Stimulated activated CD4-positive, alpha-beta T cell treated with anti-CD3 and anti-CD28 coated beads, Interleukin-1b, Interleukin-23, amount 100 ng/mL, for 4 hours (primary cell): Measurements from ENCODE around the gene COL9A2.

Experiments used
- DNase-seq, 2 donors: peaks; one replicate each; pipeline ENCODE4 v3.0.0-alpha.2; 2020; ENCODE audit warnings: low read depth in 2 of 2

Gene COL9A2

GRCh38 chr1:40303051-40303771, 13.9 kb downstream of the COL9A2 start:
- no peak for DNase-seq

GRCh38 chr1:40302475-40302874, 14.6 kb downstream of the COL9A2 start:
- DNase-seq, result no peak

DNA sequence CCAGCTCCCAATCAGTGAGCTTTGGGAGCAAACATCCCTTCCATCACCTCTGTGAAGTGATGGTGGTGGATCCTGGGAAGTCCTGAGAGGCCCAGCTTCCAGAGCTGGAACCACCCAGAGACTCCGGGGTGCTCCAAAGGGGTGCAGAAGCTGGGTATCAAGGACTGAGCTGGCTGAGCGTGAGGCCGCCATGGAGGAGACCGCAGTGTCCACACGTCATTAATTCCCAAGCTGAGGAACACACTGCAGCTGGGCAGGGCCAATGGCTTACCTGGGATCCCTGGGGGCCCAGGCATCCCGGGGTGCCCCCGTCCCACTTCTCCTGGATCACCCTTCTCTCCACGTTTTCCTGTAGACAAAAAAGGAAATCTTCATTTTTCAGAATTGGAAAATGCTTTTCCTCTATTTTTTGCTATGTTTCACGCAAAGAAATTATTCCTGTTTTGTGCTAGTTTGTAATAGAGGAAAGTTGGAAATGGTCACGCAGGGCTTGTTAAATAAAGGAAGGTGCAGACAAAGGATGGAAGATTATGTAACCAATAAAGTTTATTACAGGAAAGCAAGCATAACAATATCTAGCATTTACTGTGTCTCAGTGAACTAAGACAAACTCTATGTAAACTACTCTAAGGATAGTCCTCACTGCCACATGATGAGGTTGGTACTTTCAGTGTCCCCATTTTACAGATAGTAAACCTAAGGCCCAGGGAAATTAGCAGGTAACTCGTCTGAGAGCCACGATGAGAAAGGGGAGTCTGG, 15.4 kb downstream of the COL9A2 start:
- no peak for DNase-seq

- no peak for DNase-seq
These were observed 16.0 kb downstream of the COL9A2 start for GRCh38 chr1:40301066-40301465.

GRCh38 chr1:40300651-40301050, 16.4 kb downstream of the COL9A2 start:
- DNase-seq, result no peak

GRCh38 chr1:40300249-40300567, 16.9 kb downstream of the COL9A2 start:
- no peak for DNase-seq

DNA sequence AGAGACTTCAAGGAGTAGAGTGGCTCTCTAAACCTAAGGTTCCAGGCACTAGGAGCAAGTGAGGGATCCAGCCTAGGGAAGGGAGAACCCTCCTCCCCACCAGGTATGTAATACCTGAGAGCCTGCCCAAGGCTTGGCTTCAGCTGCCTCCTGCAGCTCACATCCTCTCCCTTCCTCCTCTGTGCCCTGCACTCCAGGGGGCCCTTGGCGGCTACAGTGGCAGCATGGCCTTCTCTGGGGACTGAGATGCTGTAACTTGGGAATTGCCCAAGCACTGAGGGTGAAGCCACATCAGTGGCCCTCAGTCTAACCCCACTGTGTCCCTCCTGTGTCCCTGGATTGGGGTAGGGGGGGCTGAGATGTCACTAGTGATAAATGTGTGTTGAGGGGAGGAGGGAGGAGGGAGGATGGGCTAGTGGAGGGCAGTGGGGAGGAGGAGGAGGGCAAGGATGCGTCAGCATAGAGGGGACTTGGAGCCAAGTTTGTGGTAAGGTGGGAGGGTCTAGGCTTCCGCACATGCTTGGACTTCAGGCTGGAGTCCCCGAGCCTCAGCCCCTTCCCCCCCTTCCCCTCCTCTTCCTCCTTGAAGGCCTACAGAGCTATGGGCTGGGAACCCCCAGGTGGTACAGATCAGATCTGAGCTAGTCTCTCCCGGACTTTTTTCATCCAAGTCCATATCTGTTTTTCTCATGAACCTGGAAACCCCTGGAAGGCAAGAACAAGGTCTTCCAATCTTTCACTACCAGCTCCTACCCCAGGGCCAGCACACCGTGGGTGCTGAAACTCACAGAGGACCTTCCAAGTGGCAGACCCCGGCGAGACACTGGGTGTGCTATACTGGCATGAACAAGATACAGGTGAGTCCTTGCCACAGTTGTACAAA, 17.5 kb downstream of the COL9A2 start:
- no peak for DNase-seq

GRCh38 chr1:40291293-40291692, 25.8 kb downstream of the COL9A2 start:
- no peak for DNase-seq

DNA sequence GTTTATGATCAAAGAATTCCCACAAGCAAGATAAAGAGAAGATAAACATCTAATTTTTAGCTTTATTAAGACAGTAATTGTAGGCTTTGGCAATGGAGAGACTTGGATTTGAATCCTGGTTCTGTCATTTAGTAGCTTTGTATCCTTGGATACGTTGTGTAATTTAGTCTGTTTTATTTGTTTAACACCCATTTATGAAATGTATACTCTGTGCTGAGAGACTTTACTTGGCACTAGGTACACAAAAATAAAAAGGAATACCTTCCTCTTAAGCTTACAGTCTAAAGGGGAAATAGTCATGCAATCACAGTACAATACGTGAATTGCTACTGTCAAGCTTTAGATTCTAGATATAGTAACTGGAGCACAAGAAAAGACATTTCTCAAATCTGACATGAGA, 35.2 kb downstream of the COL9A2 start:
- DNase-seq, result no peak

DNA sequence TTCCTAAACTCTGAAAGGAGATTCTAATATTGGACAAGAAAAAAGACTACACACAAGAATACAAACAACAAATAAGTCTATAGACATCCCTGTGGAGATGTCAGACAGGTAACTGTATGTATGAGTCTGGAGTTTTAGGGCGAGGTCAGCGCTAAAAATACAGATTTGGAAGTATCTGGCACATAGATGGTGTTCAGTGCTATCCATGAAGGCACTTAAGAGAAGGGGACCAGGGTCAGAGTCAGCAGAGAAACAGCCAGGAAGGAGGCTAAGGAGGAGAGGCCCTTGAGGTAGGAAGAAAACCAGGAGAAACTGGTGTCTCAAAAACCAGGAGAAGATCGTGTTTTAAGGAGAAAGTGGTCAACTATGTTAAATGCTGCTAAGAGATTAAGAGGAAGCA, 41.0 kb downstream of the COL9A2 start:
- no peak for DNase-seq

GRCh38 chr1:40274331-40274730, 42.8 kb downstream of the COL9A2 start:
- DNase-seq, result no peak

DNA sequence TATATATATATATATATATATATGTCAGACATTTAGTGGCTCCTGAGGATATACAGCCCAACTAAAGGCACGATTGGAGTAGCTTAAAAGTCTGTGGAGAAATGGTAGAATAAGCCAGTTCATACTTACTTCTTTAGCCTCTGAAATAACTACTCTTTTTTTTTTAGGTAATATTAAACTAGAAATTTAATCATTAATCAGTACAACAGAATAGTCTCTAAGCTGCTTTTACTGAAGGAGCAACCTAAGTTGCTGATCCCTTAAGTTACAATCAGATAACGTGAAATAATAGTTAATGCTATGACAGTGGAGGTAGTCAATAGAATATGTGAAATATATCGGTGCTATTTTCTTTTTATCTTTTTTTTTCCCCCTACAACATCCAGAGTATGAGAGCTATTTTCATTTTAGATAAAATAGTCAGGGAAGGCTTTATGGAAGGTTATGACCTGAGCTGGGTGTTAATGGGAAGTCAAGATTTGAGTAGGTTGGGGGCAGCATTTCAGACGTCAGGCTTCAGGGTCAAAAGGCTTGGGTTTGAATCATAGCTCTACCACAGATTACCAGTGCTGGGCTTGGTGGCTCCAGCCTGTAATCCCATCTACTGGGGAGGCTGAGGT, 43.4 kb downstream of the COL9A2 start:
- DNase-seq, result no peak

DNA sequence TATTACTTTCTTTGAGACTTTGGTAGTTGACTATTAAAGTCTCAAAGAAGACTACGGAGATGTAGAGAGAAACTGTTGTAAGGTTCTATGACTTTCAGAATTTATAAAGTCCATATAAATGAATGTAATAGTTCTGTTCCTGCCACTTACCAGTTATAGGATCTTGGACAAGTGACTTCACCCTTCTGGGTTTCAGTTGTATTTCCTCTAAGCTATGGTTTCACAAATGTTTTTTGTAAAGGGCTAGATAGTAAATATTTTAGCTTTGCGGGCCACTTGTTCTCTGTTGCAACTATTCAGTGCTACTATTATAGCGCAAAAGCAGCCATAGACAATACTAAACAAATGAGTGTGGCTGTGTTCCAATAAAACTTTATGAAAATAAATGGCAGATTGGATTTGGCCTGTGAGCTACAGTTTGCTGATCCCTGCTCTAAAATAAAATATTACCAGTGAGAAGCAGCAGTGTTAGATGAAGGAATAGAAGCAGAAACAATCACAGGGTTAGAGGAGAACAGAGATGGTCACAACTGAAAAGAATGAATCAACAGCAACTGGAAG, 44.4 kb downstream of the COL9A2 start:
- DNase-seq, result no peak

DNA sequence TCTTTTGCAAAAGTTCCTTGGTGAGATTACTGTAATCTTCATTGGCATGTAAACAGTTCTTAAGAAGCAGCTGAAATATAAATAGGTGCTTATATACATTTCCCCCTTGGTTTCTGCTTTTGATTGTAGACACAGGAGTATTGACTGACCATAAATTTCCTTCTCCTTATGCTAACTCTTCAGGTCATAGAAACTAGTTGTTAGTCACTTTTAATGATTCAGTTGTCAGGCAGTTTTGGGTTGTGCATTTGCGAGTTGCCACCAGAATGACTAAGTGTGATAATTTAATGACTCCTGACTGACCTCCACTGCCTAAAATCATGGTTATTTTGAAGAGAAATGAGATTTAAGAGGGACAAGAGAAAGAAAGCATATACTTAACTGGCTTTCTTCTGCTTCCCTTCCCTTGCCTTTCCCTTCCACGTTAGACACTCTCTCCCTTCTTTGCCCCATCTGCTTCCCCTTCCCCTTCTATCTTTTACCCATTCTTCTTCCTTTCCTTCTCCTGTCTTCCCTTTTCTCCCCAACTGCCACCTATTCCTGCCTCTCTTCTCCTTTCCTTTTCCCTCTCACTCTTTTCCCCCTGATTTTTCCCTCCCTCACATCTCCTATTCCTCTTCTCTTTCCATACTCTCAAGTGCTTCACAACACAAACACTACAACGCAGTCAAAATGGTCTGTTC, 46.8 kb downstream of the COL9A2 start:
- DNase-seq, result no peak

DNA sequence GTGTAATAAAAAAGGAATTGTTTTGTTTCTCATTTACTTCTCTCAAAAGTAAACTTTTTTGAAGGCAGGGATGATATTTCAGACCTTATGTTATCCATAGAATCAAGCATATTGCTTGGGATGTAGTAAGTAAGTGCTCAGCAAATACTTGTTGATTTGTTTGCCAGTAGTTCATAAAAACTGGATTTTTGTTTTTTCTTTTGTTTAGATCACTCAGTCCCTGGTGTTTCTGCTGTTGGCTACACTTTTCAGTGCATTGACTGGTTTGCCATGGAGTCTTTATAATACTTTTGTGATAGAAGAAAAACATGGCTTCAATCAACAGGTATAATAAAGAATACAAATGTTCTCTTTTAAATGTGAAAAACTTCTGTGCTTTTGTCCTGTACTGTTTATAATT, 48.9 kb downstream of the COL9A2 start:
- no peak for DNase-seq

- DNase-seq, result no peak
These were observed 49.3 kb downstream of the COL9A2 start for GRCh38 chr1:40267767-40268187.

- no peak for DNase-seq
These were observed 50.1 kb downstream of the COL9A2 start for GRCh38 chr1:40266786-40267535.

GRCh38 chr1:40265919-40266318, 51.2 kb downstream of the COL9A2 start:
- DNase-seq, result no peak

DNA sequence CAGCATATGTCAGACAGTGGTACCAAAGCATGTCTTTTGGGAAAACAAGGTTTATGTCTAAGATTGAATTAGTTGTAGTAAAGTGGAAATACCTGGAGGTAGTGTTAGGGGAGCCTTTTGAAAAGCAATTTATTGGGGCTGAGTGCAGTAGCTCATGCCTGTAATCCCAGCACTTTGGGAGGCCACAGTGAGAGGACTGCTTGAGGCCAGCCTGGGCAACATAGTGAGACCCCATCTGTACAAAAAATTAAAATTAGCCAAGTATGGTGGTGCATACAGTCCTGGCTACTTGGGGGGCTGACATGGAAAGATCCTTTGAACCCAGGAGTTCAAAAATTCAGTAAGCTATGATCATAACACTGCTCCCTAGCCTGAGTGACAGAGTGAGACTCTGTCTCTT, 51.8 kb downstream of the COL9A2 start:
- DNase-seq, result no peak

GRCh38 chr1:40264354-40264781, 52.7 kb downstream of the COL9A2 start:
- DNase-seq, result no peak

DNA sequence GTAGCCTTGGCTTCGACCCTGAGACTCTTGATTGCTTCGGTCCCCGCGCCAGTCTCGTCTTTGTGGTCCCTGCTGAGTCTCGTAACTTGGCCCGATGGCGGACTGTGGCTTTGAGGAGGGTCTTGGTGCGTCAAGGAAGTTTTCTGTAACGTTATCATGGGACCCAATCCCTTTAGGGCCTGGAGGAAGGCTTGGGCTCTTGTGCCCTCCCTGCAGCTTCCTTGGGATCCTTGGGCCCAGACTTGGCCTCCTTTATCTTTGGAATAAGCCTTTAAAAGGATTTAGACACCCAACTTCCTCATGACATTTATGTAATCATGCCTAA, 58.7 kb downstream of the COL9A2 start:
- no peak for DNase-seq
